Activated B cell treated with CpG ODN at 0.5 μM for 24 hours (primary cell): ENCODE measurements around the gene UQCRQ. TPM values are rescaled to one million over a fixed set of nuclear protein-coding genes. Genes with fewer than 3 reads are reported as not detected.

Experiments
- ATAC-seq: fragments of 200-7000 bp; cut with Tn5 transposase; one replicate; pipeline ENCODE4 v1.10.0; 2021; ENCODE audit warnings: low read depth, mild to moderate bottlenecking, moderate library complexity
- CTCF ChIA-PET: fragments of 350-600 bp; sonication (Branson Sonifier 250); formaldehyde crosslinking; loops from one replicate; lab custom pipeline; 2021; ENCODE audit warnings: antibody characterized with exemption; lab: Charles Lee
- POLR2A ChIA-PET: fragments of 350-600 bp; sonication (Branson Sonifier 250); formaldehyde crosslinking; loops from one replicate; lab custom pipeline; 2021; ENCODE audit warnings: antibody characterized with exemption; lab: Charles Lee
- DNase-seq: peaks from one replicate; pipeline ENCODE4 v3.0.0; 2022
- H3K27ac Mint-ChIP-seq: one replicate; pipeline ENCODE4 v1.8.0; 2020; ENCODE audit warnings: mixed read lengths
- H3K27me3 Mint-ChIP-seq: one replicate; pipeline ENCODE4 v1.8.0; 2021; ENCODE audit warnings: mixed read lengths
- H3K36me3 Mint-ChIP-seq: one replicate; pipeline ENCODE4 v1.8.0; 2021; ENCODE audit warnings: low read depth, mixed read lengths
- H3K4me1 Mint-ChIP-seq: one replicate; pipeline ENCODE4 v1.8.0; 2021; ENCODE audit warnings: mixed read lengths
- H3K4me3 Mint-ChIP-seq: one replicate; pipeline ENCODE4 v1.8.0; 2020; ENCODE audit warnings: mild to moderate bottlenecking, mixed read lengths
- H3K9me3 Mint-ChIP-seq: one replicate; pipeline ENCODE4 v1.8.0; 2020; ENCODE audit warnings: mixed read lengths
- intact Hi-C: fragments of 100-400 bp; cut with micrococcal nuclease; formaldehyde crosslinking; loops from one replicate; pipeline ENCODE4 v1.15.1; 2024
- total RNA-seq: library from RNA; stranded (reverse); gene quantifications from 2 replicates; pipeline ENCODE4 v1.2.3, GENCODE V29; 2022
- TF ChIP-seq, protein P1 (sequence below): fragments of 200-600 bp; IDR thresholded peaks from one replicate; pipeline ENCODE4 v1.8.0; 2022; ENCODE audit warnings: antibody characterized with exemption, mild to moderate bottlenecking

UQCRQ gene
- total RNA-seq, 1 donor from 2014 or later: 197 TPM

GRCh38 chr5:132915681-132916080 lies 49.2 kb downstream of the UQCRQ start:
- TF ChIP-seq, protein P1, sequence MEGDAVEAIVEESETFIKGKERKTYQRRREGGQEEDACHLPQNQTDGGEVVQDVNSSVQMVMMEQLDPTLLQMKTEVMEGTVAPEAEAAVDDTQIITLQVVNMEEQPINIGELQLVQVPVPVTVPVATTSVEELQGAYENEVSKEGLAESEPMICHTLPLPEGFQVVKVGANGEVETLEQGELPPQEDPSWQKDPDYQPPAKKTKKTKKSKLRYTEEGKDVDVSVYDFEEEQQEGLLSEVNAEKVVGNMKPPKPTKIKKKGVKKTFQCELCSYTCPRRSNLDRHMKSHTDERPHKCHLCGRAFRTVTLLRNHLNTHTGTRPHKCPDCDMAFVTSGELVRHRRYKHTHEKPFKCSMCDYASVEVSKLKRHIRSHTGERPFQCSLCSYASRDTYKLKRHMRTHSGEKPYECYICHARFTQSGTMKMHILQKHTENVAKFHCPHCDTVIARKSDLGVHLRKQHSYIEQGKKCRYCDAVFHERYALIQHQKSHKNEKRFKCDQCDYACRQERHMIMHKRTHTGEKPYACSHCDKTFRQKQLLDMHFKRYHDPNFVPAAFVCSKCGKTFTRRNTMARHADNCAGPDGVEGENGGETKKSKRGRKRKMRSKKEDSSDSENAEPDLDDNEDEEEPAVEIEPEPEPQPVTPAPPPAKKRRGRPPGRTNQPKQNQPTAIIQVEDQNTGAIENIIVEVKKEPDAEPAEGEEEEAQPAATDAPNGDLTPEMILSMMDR: no peak
- H3K27ac Mint-ChIP-seq: no peak overlapping the region
- no peaks in the 10 kb centered on the region for H3K27me3 Mint-ChIP-seq
- ChIA-PET POLR2A (interaction anchor here (0.6 to 0.9 kb wide), 4 partner anchors 15 to 506 kb away, joined by 3 to 7 read pairs (median 6); partner anchors contain the start of gene HSPA4), CTCF (interaction anchor here (1.1 kb wide), 1 partner anchor 11 kb away, joined by 3 read pairs; no protein-coding TSS in a partner anchor)
- no peak overlapping the region for H3K4me3 Mint-ChIP-seq
- intact Hi-C loops: no loop called here
- ATAC-seq: no peak
- peaks cover 2% of the 10 kb centered on the region for H3K4me1 Mint-ChIP-seq
- H3K9me3 Mint-ChIP-seq: no peaks in the 10 kb centered on the region
- DNase-seq: no peak
- H3K36me3 Mint-ChIP-seq: peaks cover 58% of the 10 kb centered on the region

- H3K27ac Mint-ChIP-seq: no peak overlapping the region
- CTCF ChIA-PET: interaction anchor here (1.1 kb wide), 1 partner anchor 11 kb away, joined by 3 read pairs; no protein-coding TSS in a partner anchor
Observed at GRCh38 chr5:132916086-132916485, 49.6 kb downstream of the UQCRQ start.

More at GRCh38 chr5:132916086-132916485, 49.6 kb downstream of the UQCRQ start:
- H3K4me1 Mint-ChIP-seq: peaks cover 2% of the 10 kb centered on the region
- intact Hi-C loops: no loop called here
- POLR2A ChIA-PET: interaction anchor here (0.6 to 0.7 kb wide), 4 partner anchors 16 to 506 kb away, joined by 3 to 7 read pairs (median 6); no protein-coding TSS in a partner anchor
- no peak for ATAC-seq
- peaks cover 58% of the 10 kb centered on the region for H3K36me3 Mint-ChIP-seq
- no peaks in the 10 kb centered on the region for H3K27me3 Mint-ChIP-seq
- TF ChIP-seq, protein P1: no peak
- H3K4me3 Mint-ChIP-seq: no peak overlapping the region
- no peak for DNase-seq
- no peaks in the 10 kb centered on the region for H3K9me3 Mint-ChIP-seq

Other genes starting within 250 kb of the UQCRQ start
- gene IL13, start 208.5 kb upstream of the UQCRQ start, total RNA-seq: 0.27 and 0.75 TPM in 2 replicates
- not detected in 2 replicates for gene IL4, start 192.7 kb upstream of the UQCRQ start, total RNA-seq
- gene KIF3A, start 129.1 kb upstream of the UQCRQ start, total RNA-seq: 9.2 and 9.8 TPM in 2 replicates
- 0.44 and 1.5 TPM in 2 replicates for gene CCNI2, start 119.2 kb upstream of the UQCRQ start, total RNA-seq
- gene SEPTIN8, start 89.4 kb upstream of the UQCRQ start, total RNA-seq: 6.5 and 7.3 TPM in 2 replicates
- gene SOWAHA, start 53.3 kb upstream of the UQCRQ start, total RNA-seq: not detected in 2 replicates
- 1.5 and 2.4 TPM in 2 replicates for gene SHROOM1, start 36.0 kb upstream of the UQCRQ start, total RNA-seq
- gene GDF9, start 173 bp upstream of the UQCRQ start, total RNA-seq: 0.29 and 0.39 TPM in 2 replicates
- gene LEAP2, start 7.0 kb downstream of the UQCRQ start, total RNA-seq: 2.5 and 3.3 TPM in 2 replicates
- 42.7 and 51.8 TPM in 2 replicates for gene AFF4, start 97.0 kb downstream of the UQCRQ start, total RNA-seq
- 31.4 and 32.6 TPM in 2 replicates for gene ZCCHC10, start 159.9 kb downstream of the UQCRQ start, total RNA-seq
- 152 and 162 TPM in 2 replicates for gene HSPA4, start 185.4 kb downstream of the UQCRQ start, total RNA-seq